ENCODE measurements around the gene PROC.

PROC gene

GRCh38 chr2:127456960-127457359, 38.7 kb downstream of the PROC start:
- no peak for DNase-seq (ENCODE audit: low read depth)

GRCh38 chr2:127462461-127462860, 44.2 kb downstream of the PROC start:
- no peak for DNase-seq (ENCODE audit: low read depth)

GRCh38 chr2:127463155-127463991, 45.1 kb downstream of the PROC start:
- no peak for DNase-seq (ENCODE audit: low read depth)

- DNase-seq (ENCODE audit: low read depth) = no peak
Measured at GRCh38 chr2:127464470-127465257, 46.4 kb downstream of the PROC start.

- no peak for DNase-seq (ENCODE audit: low read depth)
Measured at GRCh38 chr2:127465258-127465657, 47.0 kb downstream of the PROC start.

GRCh38 chr2:127469051-127469450, 50.8 kb downstream of the PROC start:
- no peak for DNase-seq (ENCODE audit: low read depth)

GRCh38 chr2:127469974-127470373, 51.7 kb downstream of the PROC start:
- DNase-seq (ENCODE audit: low read depth) = no peak

GRCh38 chr2:127471286-127471988, 53.2 kb downstream of the PROC start:
- DNase-seq (ENCODE audit: low read depth) = no peak

- no peak for DNase-seq (ENCODE audit: low read depth)
Measured at GRCh38 chr2:127472268-127472667, 54.0 kb downstream of the PROC start.

- no peak for DNase-seq (ENCODE audit: low read depth)
Measured at GRCh38 chr2:127475788-127476187, 57.6 kb downstream of the PROC start.

Data from stimulated activated CD8-positive, alpha-beta memory T cell treated with anti-CD3 and anti-CD28 coated beads, Interleukin-12 subunit alpha, Interleukin-12 subunit beta, amount 100 ng/mL, for 4 hours (primary cell).